Stimulated activated naive B cell treated with anti-CD40 and anti-IgM and Interleukin-4, amounts not matched to agents 10 μg/mL and 1 μg/mL and 100 μg/mL, for 72 hours (primary cell): ENCODE results near the gene FMN1.

Experiments used
- ATAC-seq, 2 donors: fragments of 150-1000 bp; cut with Tn5 transposase; replicated peaks; 2 replicates each; pipeline ENCODE4 v1.10.0; 2021; ENCODE audit warnings: moderate library complexity in 1 of 2
- DNase-seq: peaks from one replicate; pipeline ENCODE4 v3.0.0; 2021
- H3K27ac Mint-ChIP-seq: one replicate; pipeline ENCODE4 v1.8.0; 2022; ENCODE audit warnings: mild to moderate bottlenecking, mixed read lengths
- H3K27me3 Mint-ChIP-seq, 2 donors: one replicate each; pipeline ENCODE4 v1.8.0; 2022; ENCODE audit warnings: mixed read lengths in 2 of 2
- H3K36me3 Mint-ChIP-seq, 2 donors: one replicate each; pipeline ENCODE4 v1.8.0; 2022; ENCODE audit warnings: mixed read lengths in 2 of 2, mild to moderate bottlenecking in 1 of 2
- H3K4me1 Mint-ChIP-seq, 2 donors: one replicate each; pipeline ENCODE4 v1.8.0; 2022; ENCODE audit warnings: mixed read lengths in 2 of 2, mild to moderate bottlenecking in 1 of 2
- H3K4me3 Mint-ChIP-seq, 2 donors: one replicate each; pipeline ENCODE4 v1.8.0; 2022; ENCODE audit warnings: mild to moderate bottlenecking in 2 of 2, mixed read lengths in 2 of 2, moderate library complexity in 1 of 2
- H3K9me3 Mint-ChIP-seq, 2 donors: one replicate each; pipeline ENCODE4 v1.8.0; 2022; ENCODE audit warnings: mixed read lengths in 2 of 2, mild to moderate bottlenecking in 1 of 2

FMN1 gene

DNA sequence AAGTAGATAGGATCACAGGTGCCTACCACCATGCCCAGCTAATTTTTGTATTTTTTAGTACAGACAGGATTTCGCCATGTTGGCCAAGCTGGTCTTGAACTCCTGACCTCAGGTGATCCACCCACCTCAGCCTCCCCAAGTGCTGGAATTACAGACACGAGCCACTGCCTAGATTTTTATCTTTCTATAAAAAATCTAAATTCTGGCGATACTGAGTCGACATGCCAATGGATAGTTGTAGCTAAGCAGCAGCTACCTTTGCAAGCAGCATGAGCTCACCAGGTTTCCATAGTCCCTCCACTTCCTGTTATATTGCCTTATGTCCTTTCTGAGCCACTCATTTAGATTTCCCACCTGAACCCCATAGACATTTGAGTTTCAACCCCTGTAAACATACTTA lies 13.1 kb upstream of the FMN1 start:
- Mint-ChIP-seq H3K27ac (no peak overlapping the region), H3K27me3 (peaks cover 0 to 5% of the 10 kb centered on the region in 2 donors), H3K4me3 (no peak overlapping the region), H3K36me3 (no peaks in the 10 kb centered on the region), H3K4me1 (peaks cover 0 to 2% of the 10 kb centered on the region in 2 donors), H3K9me3 (peaks cover 4 to 9% of the 10 kb centered on the region in 2 donors)
- DNase-seq (no peak), ATAC-seq (no peak)

DNA sequence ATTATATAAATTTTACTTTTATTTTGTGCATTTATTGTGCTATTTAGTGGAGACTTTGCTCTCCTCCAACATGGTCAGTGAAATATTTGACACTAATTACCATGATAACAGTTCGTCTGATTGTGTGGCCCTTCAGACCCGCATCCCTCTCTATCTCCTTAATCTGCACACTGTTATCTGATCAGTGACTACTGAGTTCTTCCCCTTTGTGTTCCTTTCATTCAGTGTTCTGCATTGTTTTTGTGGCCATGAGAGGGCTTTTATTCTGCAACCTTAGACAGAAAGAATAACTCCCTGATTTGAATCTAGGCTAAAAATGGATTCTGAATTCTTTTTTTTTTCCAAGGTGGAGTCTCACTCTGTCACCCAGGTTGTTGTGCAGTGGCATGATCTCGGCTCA lies 11.9 kb upstream of the FMN1 start:
- ATAC-seq, result no peak
- DNase-seq, result no peak
- peaks cover 4 to 9% of the 10 kb centered on the region in 2 donors for H3K9me3 Mint-ChIP-seq
- peaks cover 7 to 8% of the 10 kb centered on the region in 2 donors for H3K4me1 Mint-ChIP-seq
- peaks cover 0 to 5% of the 10 kb centered on the region in 2 donors for H3K27me3 Mint-ChIP-seq
- H3K36me3 Mint-ChIP-seq, result no peaks in the 10 kb centered on the region
- H3K4me3 Mint-ChIP-seq, result no peak overlapping the region
- no peak overlapping the region for H3K27ac Mint-ChIP-seq

DNA sequence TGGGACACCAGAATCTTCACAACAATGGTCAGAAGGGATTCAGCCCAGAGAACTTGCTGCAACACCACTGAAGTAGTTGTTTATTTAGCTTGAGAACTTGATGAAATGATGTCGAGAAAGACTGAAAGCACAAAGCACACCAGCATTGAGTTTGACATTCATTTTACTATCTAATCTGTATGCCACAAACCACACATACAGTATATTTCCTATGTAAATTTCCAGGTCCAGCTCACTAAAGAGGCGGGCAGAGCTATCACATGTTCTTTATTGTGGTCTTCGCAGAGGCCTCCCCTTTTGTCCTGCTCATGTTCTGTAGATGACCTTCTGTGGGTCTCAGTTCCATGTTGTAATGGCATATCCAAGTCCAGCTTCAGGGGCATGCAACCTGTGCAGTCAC lies 10.4 kb upstream of the FMN1 start:
- Mint-ChIP-seq H3K9me3 (peaks cover 2 to 7% of the 10 kb centered on the region in 2 donors), H3K4me3 (no peak overlapping the region), H3K27ac (no peak overlapping the region), H3K36me3 (no peaks in the 10 kb centered on the region), H3K27me3 (peaks cover 8 to 14% of the 10 kb centered on the region in 2 donors), H3K4me1 (peaks cover 8 to 9% of the 10 kb centered on the region in 2 donors)
- no peak for DNase-seq
- ATAC-seq, result no peak

- Mint-ChIP-seq H3K9me3 (no peaks in the 10 kb centered on the region), H3K4me1 (peaks cover 8% of the 10 kb centered on the region in 2 donors), H3K27ac (no peak overlapping the region), H3K27me3 (peaks cover 15 to 16% of the 10 kb centered on the region in 2 donors), H3K4me3 (no peak overlapping the region), H3K36me3 (no peaks in the 10 kb centered on the region)
- ATAC-seq, result no peak
- DNase-seq, result no peak
Observed at GRCh38 chr15:33204087-33204486, 9.6 kb upstream of the FMN1 start.

DNA sequence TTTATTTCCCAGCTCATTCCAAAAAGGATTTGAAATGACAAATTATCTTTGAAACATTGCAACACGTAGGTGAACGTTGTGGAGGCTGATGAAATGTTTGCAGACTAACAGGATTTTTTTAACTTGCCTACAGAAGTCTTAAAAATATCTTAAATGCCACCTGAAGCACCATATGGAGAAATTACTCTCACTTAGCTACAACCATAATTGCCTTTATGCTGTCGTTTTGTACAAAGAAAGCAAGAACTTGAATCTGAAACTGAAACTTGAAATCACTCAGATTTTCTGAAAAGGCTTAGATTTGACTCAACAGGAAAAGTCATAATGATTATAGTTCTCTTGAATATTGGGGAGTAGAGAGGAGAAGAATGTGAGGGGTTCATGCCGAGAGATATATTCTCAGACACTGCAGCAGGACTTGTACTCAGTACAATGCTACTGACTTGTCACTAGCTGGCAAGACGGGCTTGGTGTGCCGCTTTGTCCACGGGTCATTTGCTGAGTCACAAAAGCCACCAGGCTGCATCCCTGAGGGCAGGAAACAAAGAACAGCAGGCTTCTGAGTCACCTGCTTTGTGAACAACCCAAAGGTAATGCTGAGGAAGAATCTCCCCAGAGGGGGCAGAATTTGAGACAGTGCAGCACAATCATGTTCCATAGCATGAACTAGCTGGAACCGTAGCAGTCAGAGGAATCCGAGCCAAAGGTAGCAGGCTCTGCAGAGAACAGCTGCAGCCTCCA lies 7.1 kb upstream of the FMN1 start:
- Mint-ChIP-seq H3K27me3 (peaks cover 15 to 27% of the 10 kb centered on the region in 2 donors), H3K4me3 (peak overlapping the region; percentile 65), H3K4me1 (peaks cover 8% of the 10 kb centered on the region in 2 donors), H3K27ac (peak overlapping the region; percentile 31), H3K36me3 (no peaks in the 10 kb centered on the region), H3K9me3 (no peaks in the 10 kb centered on the region)
- ATAC-seq, result peak; percentile 90 to 95
- peak; percentile 34 for DNase-seq

- DNase-seq (no peak), ATAC-seq (no peak)
- Mint-ChIP-seq H3K9me3 (no peaks in the 10 kb centered on the region), H3K4me3 (no peak overlapping the region), H3K36me3 (no peaks in the 10 kb centered on the region), H3K4me1 (peaks cover 8% of the 10 kb centered on the region in 2 donors), H3K27me3 (peaks cover 22 to 34% of the 10 kb centered on the region in 2 donors), H3K27ac (no peak overlapping the region)
Observed at GRCh38 chr15:33200903-33201302, 6.4 kb upstream of the FMN1 start.

DNA sequence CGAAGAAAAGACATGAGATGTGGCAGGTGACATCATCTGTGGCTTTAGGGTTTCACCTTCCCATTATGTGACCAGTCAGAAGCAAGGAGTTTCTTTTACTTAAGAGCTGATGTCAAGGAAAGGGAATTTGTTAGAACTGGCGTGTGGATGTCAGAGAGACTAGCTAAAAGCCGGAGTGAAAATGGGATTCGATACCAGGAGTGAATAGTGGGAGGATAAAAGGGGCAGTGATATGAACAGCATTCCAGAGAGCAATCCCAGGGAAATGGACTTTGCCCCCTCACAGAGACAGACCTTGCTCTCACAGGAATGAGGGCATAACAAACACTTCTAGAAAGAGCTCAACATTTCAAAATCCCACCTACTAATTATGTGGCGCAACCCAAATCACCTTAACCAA lies 5.9 kb upstream of the FMN1 start:
- Mint-ChIP-seq H3K4me3 (no peak overlapping the region), H3K9me3 (no peaks in the 10 kb centered on the region), H3K4me1 (peaks cover 8% of the 10 kb centered on the region in 2 donors), H3K27me3 (peaks cover 22 to 36% of the 10 kb centered on the region in 2 donors), H3K27ac (no peak overlapping the region), H3K36me3 (no peaks in the 10 kb centered on the region)
- no peak for DNase-seq
- ATAC-seq, result no peak

DNA sequence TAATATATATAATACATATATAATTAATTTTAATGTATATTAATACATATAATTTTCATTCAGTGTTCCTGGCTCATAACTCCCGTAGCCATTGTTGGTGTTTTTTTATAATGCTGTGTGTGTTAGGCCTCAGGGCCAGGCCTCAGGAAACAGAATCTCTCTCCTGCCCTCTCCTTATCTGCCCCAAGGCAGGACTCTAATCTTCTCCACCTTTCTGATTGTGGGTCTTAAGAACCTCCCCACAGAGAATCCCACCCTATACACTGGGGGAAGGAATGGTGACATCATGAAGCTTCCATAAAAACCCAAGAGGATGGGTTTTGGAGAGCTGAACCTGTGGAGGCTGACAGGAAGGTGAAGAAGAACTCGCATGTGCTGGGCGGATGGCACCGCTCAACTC lies 4.0 kb upstream of the FMN1 start:
- ATAC-seq, result no peak
- Mint-ChIP-seq H3K4me1 (peaks cover 18 to 24% of the 10 kb centered on the region in 2 donors), H3K9me3 (no peaks in the 10 kb centered on the region), H3K27ac (no peak overlapping the region), H3K36me3 (peaks cover 0 to 2% of the 10 kb centered on the region in 2 donors), H3K4me3 (no peak overlapping the region), H3K27me3 (peaks cover 30 to 55% of the 10 kb centered on the region in 2 donors)
- no peak for DNase-seq

GRCh38 chr15:33197636-33198035 lies 3.1 kb upstream of the FMN1 start:
- ATAC-seq (no peak), DNase-seq (no peak)
- peaks cover 18 to 24% of the 10 kb centered on the region in 2 donors for H3K4me1 Mint-ChIP-seq
- peaks cover 0 to 2% of the 10 kb centered on the region in 2 donors for H3K36me3 Mint-ChIP-seq
- H3K9me3 Mint-ChIP-seq, result no peaks in the 10 kb centered on the region
- no peak overlapping the region for H3K27ac Mint-ChIP-seq
- H3K4me3 Mint-ChIP-seq, result no peak overlapping the region
- H3K27me3 Mint-ChIP-seq, result peaks cover 38 to 63% of the 10 kb centered on the region in 2 donors

DNA sequence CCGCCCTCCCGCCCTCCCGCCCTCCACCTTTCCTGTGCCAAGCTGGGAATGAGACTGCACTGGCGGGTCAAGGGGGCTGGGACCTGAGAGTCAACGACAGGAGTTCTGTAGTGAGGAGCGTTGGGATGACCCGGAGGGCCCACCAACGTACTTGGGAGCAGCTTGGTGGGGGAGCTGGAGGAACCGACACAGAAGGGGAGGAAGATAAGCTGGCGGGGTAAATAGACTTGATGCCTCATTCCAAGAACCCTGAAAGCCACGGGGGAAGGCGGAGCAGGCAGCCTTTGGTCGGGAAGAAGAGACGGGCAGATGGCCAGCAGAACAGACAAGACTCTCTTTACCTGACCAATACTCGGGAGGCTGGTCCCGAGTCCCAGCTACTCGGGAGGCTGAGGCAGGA lies 277 bp downstream of the FMN1 start:
- peaks cover 0 to 2% of the 10 kb centered on the region in 2 donors for H3K36me3 Mint-ChIP-seq
- H3K4me3 Mint-ChIP-seq, result peak overlapping the region; percentile 76 to 78
- peak overlapping the region; percentile 37 for H3K27ac Mint-ChIP-seq
- peaks cover 33 to 62% of the 10 kb centered on the region in 2 donors for H3K27me3 Mint-ChIP-seq
- DNase-seq, result no peak
- H3K4me1 Mint-ChIP-seq, result peaks cover 10 to 16% of the 10 kb centered on the region in 2 donors
- ATAC-seq, result peak in 1 of 2 donors; percentile 5
- H3K9me3 Mint-ChIP-seq, result no peaks in the 10 kb centered on the region

- Mint-ChIP-seq H3K4me3 (no peak overlapping the region), H3K4me1 (peaks cover 16 to 21% of the 10 kb centered on the region in 2 donors), H3K36me3 (peaks cover 0 to 2% of the 10 kb centered on the region in 2 donors), H3K27ac (no peak overlapping the region), H3K27me3 (peaks cover 36 to 51% of the 10 kb centered on the region in 2 donors), H3K9me3 (no peaks in the 10 kb centered on the region)
- no peak for ATAC-seq
- DNase-seq, result no peak
Observed at GRCh38 chr15:33191591-33191990, 2.9 kb downstream of the FMN1 start.

- no peak overlapping the region for H3K27ac Mint-ChIP-seq
- no peak overlapping the region for H3K4me3 Mint-ChIP-seq
- ATAC-seq, result no peak
- peaks cover 30 to 50% of the 10 kb centered on the region in 2 donors for H3K27me3 Mint-ChIP-seq
- DNase-seq, result no peak
- H3K9me3 Mint-ChIP-seq, result no peaks in the 10 kb centered on the region
- peaks cover 0 to 2% of the 10 kb centered on the region in 2 donors for H3K36me3 Mint-ChIP-seq
- peaks cover 16 to 21% of the 10 kb centered on the region in 2 donors for H3K4me1 Mint-ChIP-seq
Observed at GRCh38 chr15:33190539-33190938, 4.0 kb downstream of the FMN1 start.

DNA sequence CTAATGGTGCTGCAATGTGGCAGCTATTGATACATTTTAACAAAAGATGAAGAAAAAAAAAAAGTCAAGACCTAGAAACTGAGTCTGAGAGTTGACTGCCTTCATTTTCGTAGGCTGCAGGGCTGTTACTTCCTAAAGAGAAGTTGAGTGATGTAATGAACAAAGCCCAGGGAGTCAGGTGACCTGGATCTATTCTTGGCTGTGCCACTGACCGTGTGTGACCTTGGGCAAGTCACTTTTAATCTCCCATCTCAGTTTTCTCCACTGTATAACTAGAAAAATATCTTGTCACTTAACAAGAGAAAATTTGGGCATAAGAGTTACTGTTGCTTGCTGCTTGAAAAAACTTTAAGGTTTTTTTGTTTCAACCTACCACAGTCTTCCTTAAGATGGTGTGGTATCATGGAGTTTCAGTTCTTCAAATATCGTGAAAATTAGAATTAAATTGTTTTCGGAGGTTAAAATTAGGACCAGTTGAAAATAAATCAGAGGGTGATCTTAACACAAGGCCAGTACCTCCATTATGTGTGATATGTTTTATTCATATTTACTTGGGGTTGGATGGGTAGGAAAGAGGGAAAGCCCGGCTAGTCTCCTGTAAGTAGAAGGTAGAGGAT lies 5.8 kb downstream of the FMN1 start:
- peaks cover 16 to 32% of the 10 kb centered on the region in 2 donors for H3K27me3 Mint-ChIP-seq
- H3K4me1 Mint-ChIP-seq, result peaks cover 5 to 6% of the 10 kb centered on the region in 2 donors
- H3K36me3 Mint-ChIP-seq, result no peaks in the 10 kb centered on the region
- DNase-seq (no peak), ATAC-seq (peak in 1 of 2 donors; percentile 57)
- H3K4me3 Mint-ChIP-seq, result no peak overlapping the region
- H3K27ac Mint-ChIP-seq, result no peak overlapping the region
- H3K9me3 Mint-ChIP-seq, result no peaks in the 10 kb centered on the region

GRCh38 chr15:33188159-33188558 lies 6.4 kb downstream of the FMN1 start:
- no peak for DNase-seq
- Mint-ChIP-seq H3K36me3 (no peaks in the 10 kb centered on the region), H3K4me1 (peaks cover 6 to 9% of the 10 kb centered on the region in 2 donors)

GRCh38 chr15:33183334-33183733 lies 11.2 kb downstream of the FMN1 start:
- DNase-seq, result no peak

More at GRCh38 chr15:33188159-33188558, 6.4 kb downstream of the FMN1 start:
- ATAC-seq, result no peak
- Mint-ChIP-seq H3K27me3 (peaks cover 13 to 28% of the 10 kb centered on the region in 2 donors), H3K9me3 (no peaks in the 10 kb centered on the region), H3K27ac (no peak overlapping the region), H3K4me3 (no peak overlapping the region)

More at GRCh38 chr15:33183334-33183733, 11.2 kb downstream of the FMN1 start:
- Mint-ChIP-seq H3K27me3 (peaks cover 2 to 8% of the 10 kb centered on the region in 2 donors), H3K4me1 (peaks cover 3 to 5% of the 10 kb centered on the region in 2 donors), H3K27ac (no peak overlapping the region), H3K9me3 (no peaks in the 10 kb centered on the region), H3K36me3 (no peaks in the 10 kb centered on the region), H3K4me3 (no peak overlapping the region)
- no peak for ATAC-seq
